Heart right ventricle (tissue), 16 donors: ENCODE results near the gene FSTL5. TPM values are rescaled to one million over a fixed set of nuclear protein-coding genes. Genes with fewer than 3 reads are reported as not detected.

Experiments used
- ATAC-seq, 8 donors: fragments of 200-7000 bp; cut with Tn5 transposase; one replicate each; pipeline ENCODE4 v1.9.1; 2020; ENCODE audit warnings: mild to moderate bottlenecking in 8 of 8, moderate library complexity in 8 of 8, moderate number of reproducible peaks in 1 of 8
- DNase-seq, 2 donors: peaks; one replicate each; pipeline ENCODE4 v3.0.0-alpha.2; 2020
- H3K27ac ChIP-seq, 10 donors: fragments of 200-600 bp; sonication (generic) in 2 of 10; one replicate each; pipeline versions ENCODE4 v1.5.0 to v1.8.0; 2020 to 2022; ENCODE audit warnings: mild to moderate bottlenecking in 3 of 10
- H3K27me3 ChIP-seq, 7 donors: fragments of 200-600 bp; one replicate each; pipeline ENCODE4 v1.8.0; 2021 to 2022; ENCODE audit warnings: mild to moderate bottlenecking in 2 of 7
- H3K36me3 ChIP-seq, 9 donors: fragments of 200-600 bp; sonication (generic) in 1 of 9; one replicate each; pipeline versions ENCODE4 v1.5.0 to v1.8.0; 2020 to 2022; ENCODE audit warnings: mild to moderate bottlenecking in 2 of 9
- H3K4me1 ChIP-seq, 9 donors: fragments of 200-600 bp; sonication (generic) in 1 of 9; one replicate each; pipeline versions ENCODE4 v1.5.0 to v1.8.0; 2020 to 2022; ENCODE audit warnings: mild to moderate bottlenecking in 4 of 9
- H3K4me3 ChIP-seq, 10 donors: fragments of 200-600 bp; sonication (generic) in 2 of 10; one replicate each; pipeline versions ENCODE4 v1.5.0 to v1.8.0; 2020 to 2022; ENCODE audit warnings: mild to moderate bottlenecking in 7 of 10, moderate library complexity in 2 of 10
- H3K9me3 ChIP-seq, 11 donors: fragments of 200-600 bp in 10 of 11; sonication (generic) in 2 of 11; one replicate each; pipeline versions ENCODE4 v1.5.0 to v1.8.0; 2013 to 2022; ENCODE audit warnings: mild to moderate bottlenecking in 2 of 11, control low read depth in 1 of 11, moderate library complexity in 1 of 11
- CTCF ChIP-seq, 9 donors: fragments of 200-600 bp; sonication (generic) in 2 of 9; IDR thresholded peaks; one replicate each; pipeline versions ENCODE4 v1.5.0 to v1.8.0; 2021 to 2022; ENCODE audit warnings: antibody characterized with exemption in 9 of 9, mild to moderate bottlenecking in 5 of 9, moderate library complexity in 1 of 9
- WGBS, 2 donors: extraction: QIAGEN DNeasy Blood & Tissue Kit; methylation state at CpG; one replicate each; pipeline ENCODE4 v1.1.7; 2013; ENCODE audit warnings: inconsistent platforms in 1 of 2; 5-methylcytosine and 5-hydroxymethylcytosine counted together
- intact Hi-C, 10 donors: fragments of 100-400 bp; cut with DNase I; formaldehyde crosslinking; loops; one replicate each; pipeline versions ENCODE4 v1.11.1 to v1.14.2; 2022
- polyA plus RNA-seq, 2 donors: library from polyadenylated mRNA; stranded (reverse); fragments of 200-250 nt; gene quantifications; one replicate each; pipeline ENCODE4 v1.2.3, GENCODE V29; 2013
- total RNA-seq, 10 donors: library from RNA; stranded (reverse); fragmentation: NEBNext Ultra II Directional in 3 of 10; extraction: Animal tissue kit (Norgen Biotek cat#: 25700) in 3 of 10; gene quantifications; one replicate each; pipeline versions ENCODE4 v1.2.1 to v1.2.4, GENCODE V29; 2021 to 2023
- donor health status: Arrhythmogenic right ventricular cardiomyopathy.
- donor health status: ischemic (EF 13 %, LVEDD 7.1; RV severe dilation, severe dysfunction).
- donor health status: healthy with polysubstance abuse.
- donor health status: DM: no; HTN: yes; CAD: no.
- donor health status: DM: no; HTN: no; CAD: no.
- donor health status: ischemic (EF 25% LVEDD 6.9; RV normal size, moderate dysfunction).
- donor health status: ischemic (EF 25% LVEDD 5.7; RV mildly dilated, moderate dysfunction).
- donor health status: healthy.
- donor health status: DM: yes; HTN: yes; CAD: no.
- donor health status: Ischemic cardiomyopathy.
- donor health status: ischemic (EF 35%, LVEDD 5.7; RV mildly dilated, moderate dysfunction).
- donor health status: nonischemic (EF 11% LVEDD 7.7; RV severe dilation, severe dysfunction).
- donor health status: DM: yes; HTN: yes; CAD: no.
- donor health status: PGD.
- donor health status: ischemic (EF 29% LVEDD 5.4; RV normal size, mild dysfunction).
- donor health status: nonischemic (EF 23%, LVEDD 6.1; RV moderate dilation, normal function).

FSTL5 gene
- total and polyA plus RNA-seq, 12 donors: 0.01 TPM; not detected in 11

DNA sequence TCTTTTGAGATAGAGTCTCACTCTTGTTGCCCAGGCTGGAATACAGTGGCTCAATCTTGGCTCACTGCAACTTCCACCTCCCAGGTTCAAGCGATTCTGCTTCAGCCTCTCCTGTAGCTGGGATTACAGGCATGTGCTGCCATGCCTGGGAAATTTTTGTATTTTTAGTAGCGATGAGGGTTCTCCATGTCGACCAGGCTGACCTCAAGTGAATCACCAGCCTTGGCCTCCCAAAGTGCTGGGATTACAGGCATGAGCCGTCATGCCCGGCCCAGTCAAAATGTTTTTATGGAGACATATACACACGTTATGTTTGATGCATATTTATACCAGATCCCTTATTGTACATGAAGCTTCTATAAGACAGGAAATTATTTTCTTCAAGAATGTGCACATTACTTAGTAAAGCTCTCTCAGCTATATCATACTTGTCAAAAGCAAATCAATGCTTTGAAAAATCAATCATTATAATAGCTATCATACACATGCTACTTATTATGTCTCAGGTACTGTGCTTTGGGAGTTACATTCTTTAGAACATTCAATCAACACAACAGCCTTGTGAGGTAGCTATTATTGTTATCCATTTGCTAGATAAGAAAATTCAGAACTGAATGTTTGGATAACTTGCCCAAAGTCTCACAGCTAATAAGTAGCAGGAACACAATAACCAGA is 269.2 kb downstream of the FSTL5 start:
- 86% methylated on average over 6 of the region's 6 CpGs for WGBS, 2 donors

DNA sequence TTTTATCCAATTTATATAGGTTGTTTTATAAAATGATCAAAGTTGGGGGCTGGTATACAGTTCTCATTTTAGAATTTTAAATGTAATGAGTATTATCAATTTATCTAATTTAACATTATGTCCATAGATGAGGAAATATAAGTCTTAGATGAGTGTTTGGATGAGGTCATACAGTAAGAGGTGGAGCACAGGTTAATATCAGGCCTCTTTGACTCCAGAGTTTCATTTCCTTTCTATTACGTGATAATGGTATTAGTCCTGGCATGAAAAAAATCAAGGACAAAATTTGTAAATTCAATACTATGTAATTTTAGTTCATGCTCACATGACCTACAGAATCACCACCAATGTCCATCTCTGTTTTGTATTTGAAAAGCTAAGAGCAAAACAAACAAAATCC is 269.8 kb downstream of the FSTL5 start:
- Histone ChIP-seq H3K27ac (no peak overlapping the region), H3K9me3 (no peaks in the 10 kb centered on the region), H3K4me3 (no peak overlapping the region), H3K36me3 (no peaks in the 10 kb centered on the region), H3K27me3 (no peaks in the 10 kb centered on the region), H3K4me1 (no peaks in the 10 kb centered on the region)
- ATAC-seq (no peak), DNase-seq (no peak)
- 69% methylated on average over 1 of the region's 1 CpG for WGBS, 2 donors
- intact Hi-C loops: no loop called here
- no peak for TF ChIP-seq CTCF (IDR thresholded peaks at IDR 0.05)

More for the DNA sequence above, 269.2 kb downstream of the FSTL5 start:
- ATAC-seq (no peak), DNase-seq (no peak)
- Histone ChIP-seq H3K4me1 (no peaks in the 10 kb centered on the region), H3K27me3 (no peaks in the 10 kb centered on the region), H3K9me3 (no peaks in the 10 kb centered on the region), H3K36me3 (no peaks in the 10 kb centered on the region), H3K4me3 (no peak overlapping the region), H3K27ac (no peak overlapping the region)
- no peak for TF ChIP-seq CTCF (IDR thresholded peaks at IDR 0.05)
- intact Hi-C loops: no loop called here

DNA sequence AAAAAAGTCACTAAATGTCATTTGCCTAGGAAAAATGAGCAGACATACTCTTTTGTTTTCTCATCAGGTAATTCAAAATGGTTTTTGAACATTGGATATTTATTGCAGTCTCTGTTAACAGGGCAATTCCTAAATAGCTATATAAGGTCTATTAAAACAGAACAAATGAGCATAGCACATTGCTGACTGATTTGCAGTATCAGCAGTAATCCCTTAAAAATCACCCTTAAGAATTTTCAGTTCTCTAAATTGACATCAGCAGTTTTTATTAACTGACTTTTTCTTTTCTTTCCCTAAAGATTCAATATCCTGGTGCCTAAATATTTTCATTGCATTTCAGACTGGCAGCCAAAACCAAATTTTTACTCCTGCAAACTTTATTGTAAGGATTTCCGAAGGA is 270.2 kb downstream of the FSTL5 start:
- Histone ChIP-seq H3K4me1 (no peaks in the 10 kb centered on the region), H3K4me3 (no peak overlapping the region), H3K36me3 (no peaks in the 10 kb centered on the region), H3K27ac (no peak overlapping the region), H3K27me3 (no peaks in the 10 kb centered on the region), H3K9me3 (no peaks in the 10 kb centered on the region)
- DNase-seq: no peak
- intact Hi-C loops: no loop called here
- no peak for TF ChIP-seq CTCF (IDR thresholded peaks at IDR 0.05)
- 83% methylated on average over 1 of the region's 1 CpG for WGBS, 2 donors
- no peak for ATAC-seq

- Histone ChIP-seq H3K36me3 (no peaks in the 10 kb centered on the region), H3K27ac (no peak overlapping the region), H3K9me3 (no peaks in the 10 kb centered on the region), H3K27me3 (no peaks in the 10 kb centered on the region), H3K4me3 (no peak overlapping the region), H3K4me1 (no peaks in the 10 kb centered on the region)
- DNase-seq (no peak), ATAC-seq (no peak)
- TF ChIP-seq CTCF (IDR thresholded peaks at IDR 0.05): no peak
- intact Hi-C loops: no loop called here
Measured at GRCh38 chr4:161892951-161893350, 270.8 kb downstream of the FSTL5 start.
